WTC11 (cell line): ENCODE results near the gene ITM2C. TPM values are rescaled to one million over a fixed set of nuclear protein-coding genes. Genes with fewer than 3 reads are reported as not detected.

ENCODE experiments used
- ATAC-seq: fragments of 200-7000 bp; cut with Tn5 transposase; 2 replicates; pipeline ENCODE4 v1.10.0; 2021; ENCODE audit warnings: mild to moderate bottlenecking, moderate library complexity
- CTCF ChIA-PET: fragments of 300-600 bp; sonication (Branson Sonifier 250); formaldehyde crosslinking; loops from one replicate; lab custom pipeline; 2021; ENCODE audit warnings: antibody characterized with exemption; lab: Charles Lee
- POLR2A ChIA-PET: fragments of 350-600 bp; sonication (Branson Sonifier 250); formaldehyde crosslinking; loops from one replicate; lab custom pipeline; 2021; ENCODE audit warnings: antibody characterized with exemption; lab: Charles Lee
- DNase-seq: peaks from one replicate; pipeline ENCODE4 v3.0.0; 2021; ENCODE audit warnings: low spot score
- H3K27ac Mint-ChIP-seq: 2 replicates; pipeline ENCODE4 v1.8.0; 2021; ENCODE audit warnings: mixed read lengths
- H3K27me3 Mint-ChIP-seq: 2 replicates; pipeline ENCODE4 v1.8.0; 2021; ENCODE audit warnings: low read depth, mild to moderate bottlenecking, moderate library complexity, mixed read lengths
- H3K36me3 Mint-ChIP-seq: 2 replicates; pipeline ENCODE4 v1.8.0; 2021; ENCODE audit warnings: mixed read lengths
- H3K4me1 Mint-ChIP-seq: 2 replicates; pipeline ENCODE4 v1.8.0; 2022; ENCODE audit warnings: mixed read lengths
- H3K4me3 Mint-ChIP-seq: 2 replicates; pipeline ENCODE4 v1.8.0; 2021; ENCODE audit warnings: mild to moderate bottlenecking, moderate library complexity, mixed read lengths
- H3K9me3 Mint-ChIP-seq: 2 replicates; pipeline ENCODE4 v1.8.0; 2021; ENCODE audit warnings: mixed read lengths
- ATF1 ChIP-seq: sonication (generic); formaldehyde crosslinking; IDR thresholded peaks from 2 replicates; pipeline ENCODE4 v1.8.1; 2023; ENCODE audit warnings: mild to moderate bottlenecking, moderate library complexity, missing genetic modification reagents
- CBFB ChIP-seq: sonication (generic); formaldehyde crosslinking; IDR thresholded peaks from 2 replicates; pipeline ENCODE4 v1.8.1; 2022; ENCODE audit warnings: mild to moderate bottlenecking, low read depth, missing genetic modification reagents
- CDX4 ChIP-seq: fragments of 250-450 bp; sonication (Bioruptor Pico); IDR thresholded peaks from 2 replicates; pipeline ENCODE4 v1.9.0; 2021; ENCODE audit warnings: moderate library complexity, mild to moderate bottlenecking, inconsistent platforms, borderline replicate concordance
- CREM ChIP-seq: sonication (generic); formaldehyde crosslinking; IDR thresholded peaks from 2 replicates; pipeline ENCODE4 v1.8.1; 2022; ENCODE audit warnings: mild to moderate bottlenecking, missing genetic modification reagents, moderate library complexity
- EMX1 ChIP-seq: fragments of 250-450 bp; sonication (Bioruptor Pico); IDR thresholded peaks from 2 replicates; pipeline ENCODE4 v1.8.0; 2021; ENCODE audit warnings: mild to moderate bottlenecking
- ETV6 ChIP-seq: sonication (generic); formaldehyde crosslinking; IDR thresholded peaks from 2 replicates; pipeline ENCODE4 v1.8.1; 2022; ENCODE audit warnings: mild to moderate bottlenecking, missing genetic modification reagents
- FOXK1 ChIP-seq: sonication (generic); formaldehyde crosslinking; IDR thresholded peaks from 2 replicates; pipeline ENCODE4 v1.8.0; 2022; ENCODE audit warnings: mild to moderate bottlenecking, moderate library complexity, missing genetic modification reagents
- FOXP4 ChIP-seq: sonication (generic); formaldehyde crosslinking; IDR thresholded peaks from 2 replicates; pipeline ENCODE4 v1.8.0; 2022; ENCODE audit warnings: mild to moderate bottlenecking, missing genetic modification reagents
- IRF2 ChIP-seq: sonication (generic); formaldehyde crosslinking; IDR thresholded peaks from 2 replicates; pipeline ENCODE4 v1.8.0; 2022; ENCODE audit warnings: low read depth, missing genetic modification reagents, borderline replicate concordance
- MLX ChIP-seq: sonication (generic); formaldehyde crosslinking; IDR thresholded peaks from 2 replicates; pipeline ENCODE4 v1.8.1; 2023; ENCODE audit warnings: mild to moderate bottlenecking, missing genetic modification reagents, moderate library complexity
- MXD4 ChIP-seq: fragments of 250-450 bp; sonication (Bioruptor Pico); IDR thresholded peaks from 2 replicates; pipeline ENCODE4 v1.8.0; 2021; ENCODE audit warnings: mild to moderate bottlenecking, moderate library complexity, borderline replicate concordance
- NR2C2 ChIP-seq: sonication (generic); formaldehyde crosslinking; IDR thresholded peaks from 2 replicates; pipeline ENCODE4 v1.8.0; 2022; ENCODE audit warnings: mild to moderate bottlenecking, missing genetic modification reagents
- SP1 ChIP-seq: sonication (generic); formaldehyde crosslinking; conservative IDR thresholded peaks from 2 replicates; pipeline ENCODE4 v1.8.1; 2022; ENCODE audit warnings: missing genetic modification reagents
- TEAD4 ChIP-seq: sonication (generic); formaldehyde crosslinking; IDR thresholded peaks from 2 replicates; pipeline ENCODE4 v1.8.0; 2022; ENCODE audit warnings: mild to moderate bottlenecking, missing genetic modification reagents
- ZBTB21 ChIP-seq: sonication (generic); formaldehyde crosslinking; IDR thresholded peaks from 2 replicates; pipeline ENCODE4 v1.8.1; 2023; ENCODE audit warnings: mild to moderate bottlenecking, missing genetic modification reagents, borderline replicate concordance
- ZNF121 ChIP-seq: sonication (generic); formaldehyde crosslinking; IDR thresholded peaks from 2 replicates; pipeline ENCODE4 v1.8.0; 2023; ENCODE audit warnings: missing genetic modification reagents
- ZNF396 ChIP-seq: fragments of 250-450 bp; sonication (Bioruptor Pico); IDR thresholded peaks from 2 replicates; pipeline ENCODE4 v1.8.0; 2021; ENCODE audit warnings: mild to moderate bottlenecking, moderate library complexity, borderline replicate concordance
- ZNF423 ChIP-seq: fragments of 250-450 bp; sonication (Bioruptor Pico); IDR thresholded peaks from 2 replicates; pipeline ENCODE4 v2.1.2; 2022; ENCODE audit warnings: mild to moderate bottlenecking, moderate library complexity
- ZSCAN18 ChIP-seq: fragments of 250-450 bp; sonication (Bioruptor Pico); IDR thresholded peaks from 2 replicates; pipeline ENCODE4 v2.1.2; 2022; ENCODE audit warnings: mild to moderate bottlenecking, moderate library complexity
- total RNA-seq: library from RNA; stranded (reverse); gene quantifications from 3 replicates; pipeline ENCODE4 v1.2.3, GENCODE V29; 2021
- TF ChIP-seq, protein P1 (sequence below): sonication (generic); formaldehyde crosslinking; IDR thresholded peaks from 2 replicates; pipeline ENCODE4 v1.8.1; 2023; ENCODE audit warnings: mild to moderate bottlenecking, missing genetic modification reagents, moderate library complexity
- TF ChIP-seq, protein P2 (sequence below): sonication (generic); formaldehyde crosslinking; IDR thresholded peaks from 2 replicates; pipeline ENCODE4 v1.8.0; 2022; ENCODE audit warnings: mild to moderate bottlenecking, missing genetic modification reagents
- TF ChIP-seq, protein P3 (sequence below): sonication (generic); formaldehyde crosslinking; conservative IDR thresholded peaks from 2 replicates; pipeline ENCODE4 v1.8.1; 2023; ENCODE audit warnings: mild to moderate bottlenecking, low read depth, missing genetic modification reagents, moderate library complexity
- TF ChIP-seq, protein P4 (sequence below): sonication (generic); formaldehyde crosslinking; IDR thresholded peaks from 2 replicates; pipeline ENCODE4 v1.8.0; 2022; ENCODE audit warnings: missing genetic modification reagents

The ITM2C gene
- total RNA-seq, 1 experiment from 2014 or later, result 316 TPM

- TF ChIP-seq MLX (CRISPR knock-in tag) (no peak), ZBTB21 (CRISPR knock-in tag) (no peak), ZSCAN18 (no peak), CREM (no peak), EMX1 (no peak), ZNF396 (no peak), ZNF423 (CRISPR knock-in tag) (no peak)
- TF ChIP-seq, protein P1, sequence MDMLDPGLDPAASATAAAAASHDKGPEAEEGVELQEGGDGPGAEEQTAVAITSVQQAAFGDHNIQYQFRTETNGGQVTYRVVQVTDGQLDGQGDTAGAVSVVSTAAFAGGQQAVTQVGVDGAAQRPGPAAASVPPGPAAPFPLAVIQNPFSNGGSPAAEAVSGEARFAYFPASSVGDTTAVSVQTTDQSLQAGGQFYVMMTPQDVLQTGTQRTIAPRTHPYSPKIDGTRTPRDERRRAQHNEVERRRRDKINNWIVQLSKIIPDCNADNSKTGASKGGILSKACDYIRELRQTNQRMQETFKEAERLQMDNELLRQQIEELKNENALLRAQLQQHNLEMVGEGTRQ (CRISPR knock-in tag), result no peak
- TF ChIP-seq, protein P2, sequence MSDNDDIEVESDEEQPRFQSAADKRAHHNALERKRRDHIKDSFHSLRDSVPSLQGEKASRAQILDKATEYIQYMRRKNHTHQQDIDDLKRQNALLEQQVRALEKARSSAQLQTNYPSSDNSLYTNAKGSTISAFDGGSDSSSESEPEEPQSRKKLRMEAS (CRISPR knock-in tag), result no peak
Measured at GRCh38 chr2:230852113-230852512, 12.6 kb upstream of the ITM2C start (continued).

DNA sequence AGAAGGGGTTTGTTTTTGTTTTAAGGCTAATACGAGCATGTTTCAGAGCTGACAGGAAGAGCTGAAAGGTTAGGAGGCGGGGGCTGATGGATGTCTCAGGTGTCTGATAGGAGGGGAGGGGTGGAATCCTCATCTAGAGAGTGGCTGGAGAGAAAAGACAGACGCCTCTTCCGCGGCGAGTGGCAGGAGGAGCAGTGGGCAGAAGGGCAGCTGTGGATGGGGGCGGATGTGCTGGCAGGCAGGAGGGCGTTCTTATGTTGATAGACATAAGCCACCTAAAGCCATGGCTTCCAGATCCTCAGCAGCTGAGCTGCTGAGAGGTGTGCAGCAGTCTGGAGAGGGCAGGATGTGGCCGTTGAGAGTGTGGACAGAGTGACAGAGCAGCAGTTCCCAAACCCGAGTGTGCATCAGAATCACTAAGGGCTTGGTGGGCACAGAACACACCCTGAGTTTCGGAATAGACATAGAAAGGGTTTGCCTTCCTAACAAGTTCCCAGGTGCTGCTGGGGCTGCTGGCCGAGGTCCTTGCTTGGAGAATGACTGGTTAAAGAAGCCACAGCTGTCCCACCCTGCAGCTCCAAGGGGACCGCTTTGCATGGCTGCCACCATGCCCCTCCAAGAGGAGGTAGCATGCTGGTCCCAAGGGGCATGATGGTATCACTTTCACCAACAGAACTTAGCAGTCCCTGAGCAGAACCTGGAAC, 3.0 kb upstream of the ITM2C start:
- peak; percentile 73 for ATAC-seq
- peak overlapping the region; percentile 5 for H3K4me3 Mint-ChIP-seq

More for the DNA sequence above, 3.0 kb upstream of the ITM2C start:
- Mint-ChIP-seq H3K36me3 (no peaks in the 10 kb centered on the region), H3K27me3 (no peaks in the 10 kb centered on the region; the same call in 1 of the 2 replicates), H3K27ac (peak overlapping the region; percentile 17), H3K4me1 (peaks cover 42% of the 10 kb centered on the region), H3K9me3 (peaks cover 7% of the 10 kb centered on the region; the same call in 1 of the 2 replicates)
- CTCF ChIA-PET, result interaction anchor here (1.0 to 2.6 kb wide), 11 partner anchors 9 to 191 kb away, joined by 3 to 29 read pairs (median 6); partner anchors contain the start of gene GPR55
- POLR2A ChIA-PET, result interaction anchor here (1.2 kb wide), 1 partner anchor 17 kb away, joined by 3 read pairs; no protein-coding TSS in a partner anchor
- peak; percentile 56 for DNase-seq
- TF ChIP-seq, protein P2 (CRISPR knock-in tag), result no peak
- TF ChIP-seq MXD4 (CRISPR knock-in tag), result no peak
- TF ChIP-seq ETV6, result peak; percentile 68; the same call in 1 of the 2 replicates
- TF ChIP-seq CBFB (CRISPR knock-in tag), result no peak
- no peak for TF ChIP-seq NR2C2 (CRISPR knock-in tag)
- no peak for TF ChIP-seq ZNF423 (CRISPR knock-in tag)
- 0 out of 2 replicates have a peak, but pooled peaks have one; percentile 28 for TF ChIP-seq SP1
- TF ChIP-seq ZNF121 (CRISPR knock-in tag), result peak; percentile 74; the same call in 1 of the 2 replicates
- TF ChIP-seq FOXK1, result 0 out of 2 replicates have a peak, but pooled peaks have one; percentile 31
- TF ChIP-seq CDX4 (CRISPR knock-in tag), result no peak
- no peak for TF ChIP-seq IRF2
- no peak for TF ChIP-seq FOXP4
- TF ChIP-seq, protein P3, sequence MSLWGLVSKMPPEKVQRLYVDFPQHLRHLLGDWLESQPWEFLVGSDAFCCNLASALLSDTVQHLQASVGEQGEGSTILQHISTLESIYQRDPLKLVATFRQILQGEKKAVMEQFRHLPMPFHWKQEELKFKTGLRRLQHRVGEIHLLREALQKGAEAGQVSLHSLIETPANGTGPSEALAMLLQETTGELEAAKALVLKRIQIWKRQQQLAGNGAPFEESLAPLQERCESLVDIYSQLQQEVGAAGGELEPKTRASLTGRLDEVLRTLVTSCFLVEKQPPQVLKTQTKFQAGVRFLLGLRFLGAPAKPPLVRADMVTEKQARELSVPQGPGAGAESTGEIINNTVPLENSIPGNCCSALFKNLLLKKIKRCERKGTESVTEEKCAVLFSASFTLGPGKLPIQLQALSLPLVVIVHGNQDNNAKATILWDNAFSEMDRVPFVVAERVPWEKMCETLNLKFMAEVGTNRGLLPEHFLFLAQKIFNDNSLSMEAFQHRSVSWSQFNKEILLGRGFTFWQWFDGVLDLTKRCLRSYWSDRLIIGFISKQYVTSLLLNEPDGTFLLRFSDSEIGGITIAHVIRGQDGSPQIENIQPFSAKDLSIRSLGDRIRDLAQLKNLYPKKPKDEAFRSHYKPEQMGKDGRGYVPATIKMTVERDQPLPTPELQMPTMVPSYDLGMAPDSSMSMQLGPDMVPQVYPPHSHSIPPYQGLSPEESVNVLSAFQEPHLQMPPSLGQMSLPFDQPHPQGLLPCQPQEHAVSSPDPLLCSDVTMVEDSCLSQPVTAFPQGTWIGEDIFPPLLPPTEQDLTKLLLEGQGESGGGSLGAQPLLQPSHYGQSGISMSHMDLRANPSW (CRISPR knock-in tag), result no peak
- no peak for TF ChIP-seq TEAD4
- no peak for TF ChIP-seq ATF1 (CRISPR knock-in tag)
- TF ChIP-seq, protein P4, sequence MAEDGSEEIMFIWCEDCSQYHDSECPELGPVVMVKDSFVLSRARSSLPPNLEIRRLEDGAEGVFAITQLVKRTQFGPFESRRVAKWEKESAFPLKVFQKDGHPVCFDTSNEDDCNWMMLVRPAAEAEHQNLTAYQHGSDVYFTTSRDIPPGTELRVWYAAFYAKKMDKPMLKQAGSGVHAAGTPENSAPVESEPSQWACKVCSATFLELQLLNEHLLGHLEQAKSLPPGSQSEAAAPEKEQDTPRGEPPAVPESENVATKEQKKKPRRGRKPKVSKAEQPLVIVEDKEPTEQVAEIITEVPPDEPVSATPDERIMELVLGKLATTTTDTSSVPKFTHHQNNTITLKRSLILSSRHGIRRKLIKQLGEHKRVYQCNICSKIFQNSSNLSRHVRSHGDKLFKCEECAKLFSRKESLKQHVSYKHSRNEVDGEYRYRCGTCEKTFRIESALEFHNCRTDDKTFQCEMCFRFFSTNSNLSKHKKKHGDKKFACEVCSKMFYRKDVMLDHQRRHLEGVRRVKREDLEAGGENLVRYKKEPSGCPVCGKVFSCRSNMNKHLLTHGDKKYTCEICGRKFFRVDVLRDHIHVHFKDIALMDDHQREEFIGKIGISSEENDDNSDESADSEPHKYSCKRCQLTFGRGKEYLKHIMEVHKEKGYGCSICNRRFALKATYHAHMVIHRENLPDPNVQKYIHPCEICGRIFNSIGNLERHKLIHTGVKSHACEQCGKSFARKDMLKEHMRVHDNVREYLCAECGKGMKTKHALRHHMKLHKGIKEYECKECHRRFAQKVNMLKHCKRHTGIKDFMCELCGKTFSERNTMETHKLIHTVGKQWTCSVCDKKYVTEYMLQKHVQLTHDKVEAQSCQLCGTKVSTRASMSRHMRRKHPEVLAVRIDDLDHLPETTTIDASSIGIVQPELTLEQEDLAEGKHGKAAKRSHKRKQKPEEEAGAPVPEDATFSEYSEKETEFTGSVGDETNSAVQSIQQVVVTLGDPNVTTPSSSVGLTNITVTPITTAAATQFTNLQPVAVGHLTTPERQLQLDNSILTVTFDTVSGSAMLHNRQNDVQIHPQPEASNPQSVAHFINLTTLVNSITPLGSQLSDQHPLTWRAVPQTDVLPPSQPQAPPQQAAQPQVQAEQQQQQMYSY (CRISPR knock-in tag), result no peak
